ENCODE data around the gene MFGE8.

Gene MFGE8

DNA sequence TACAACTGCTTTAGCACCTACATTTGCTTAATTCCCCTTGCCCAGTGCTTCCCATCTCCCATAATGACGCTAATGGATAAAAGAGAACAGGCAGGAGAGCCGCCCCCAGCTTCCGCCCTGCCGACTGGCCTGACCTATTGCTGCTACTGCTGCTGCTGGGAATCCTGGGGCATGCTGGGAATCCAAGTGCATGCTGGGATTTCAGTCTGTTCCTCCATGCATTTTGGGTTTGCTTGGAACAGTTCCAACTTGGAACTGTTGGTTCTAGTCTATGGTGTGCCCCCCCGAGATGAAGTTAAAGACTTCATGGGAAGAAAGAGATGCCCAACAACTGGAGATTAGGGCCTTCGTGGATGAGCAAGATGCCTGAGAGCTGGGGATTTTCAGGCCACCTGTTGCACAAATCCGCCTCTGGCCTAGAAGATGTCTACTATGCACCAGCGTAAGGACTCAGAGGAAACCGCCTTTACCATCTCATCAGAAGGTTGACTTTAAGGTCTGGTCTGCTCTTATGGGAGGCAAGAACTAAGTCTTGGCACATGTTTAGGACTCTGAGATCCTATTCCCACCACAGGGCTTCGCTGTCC lies 46.8 kb downstream of the MFGE8 start:
- DNase-seq = no peak

DNA sequence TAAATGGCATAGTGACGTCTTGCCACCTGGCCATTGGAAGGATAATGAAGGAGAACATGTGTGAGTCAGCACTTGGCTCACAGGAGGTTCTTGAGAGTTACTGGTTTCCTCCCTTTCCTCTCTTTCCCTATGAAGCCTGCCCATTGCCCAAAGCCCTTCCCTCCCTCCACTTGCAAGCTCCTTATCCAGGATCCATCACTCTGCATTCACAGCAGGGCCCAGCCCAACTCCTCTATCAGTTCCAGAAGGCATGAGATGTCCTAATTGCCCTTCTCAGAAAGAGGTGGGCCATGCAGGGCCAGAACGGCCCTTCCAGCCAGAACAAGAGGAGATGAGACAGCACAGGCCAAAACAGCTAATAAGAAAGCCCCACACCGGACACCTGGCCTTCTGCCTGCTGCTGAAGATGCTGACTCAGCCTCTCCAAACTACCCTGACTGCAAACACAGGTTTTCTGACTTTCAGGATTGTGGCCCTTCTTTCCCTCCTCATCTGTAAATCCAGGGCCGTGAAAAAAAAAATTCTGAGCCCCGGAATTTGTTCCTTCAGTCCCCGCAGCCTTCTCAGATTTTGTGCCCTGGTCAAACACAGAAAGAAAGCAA lies 47.6 kb downstream of the MFGE8 start:
- DNase-seq = no peak

DNA sequence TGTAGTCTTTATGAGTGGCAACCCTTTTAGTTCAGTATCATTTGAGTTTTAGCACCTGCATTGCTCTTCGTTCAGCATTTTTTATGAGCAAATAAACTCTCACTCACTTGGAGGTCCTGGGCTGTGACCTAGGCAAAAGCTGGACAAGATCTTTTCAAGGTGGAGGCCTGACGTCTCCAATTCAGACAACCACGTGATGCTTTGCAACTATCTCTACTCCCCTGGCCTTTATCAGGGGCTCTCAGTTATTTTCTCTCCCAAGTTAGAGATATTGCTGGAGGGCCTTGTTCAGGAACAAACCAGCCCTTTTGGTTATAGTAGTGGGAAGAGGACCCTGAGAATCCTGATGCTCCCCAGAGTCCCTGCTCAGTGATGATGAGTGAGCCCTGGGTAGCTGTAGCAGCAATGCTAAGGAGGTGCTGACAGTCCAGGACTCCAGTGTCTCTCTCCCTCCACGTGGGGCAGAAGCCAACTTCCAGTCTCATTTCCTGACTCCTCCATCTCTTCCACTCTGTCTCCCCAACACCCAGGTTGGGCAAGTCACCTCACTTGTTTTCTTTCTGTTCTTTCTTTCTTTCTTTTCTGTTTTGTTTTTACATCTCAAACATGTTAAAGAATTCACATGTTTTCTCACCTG lies 48.2 kb downstream of the MFGE8 start:
- DNase-seq = no peak

DNA sequence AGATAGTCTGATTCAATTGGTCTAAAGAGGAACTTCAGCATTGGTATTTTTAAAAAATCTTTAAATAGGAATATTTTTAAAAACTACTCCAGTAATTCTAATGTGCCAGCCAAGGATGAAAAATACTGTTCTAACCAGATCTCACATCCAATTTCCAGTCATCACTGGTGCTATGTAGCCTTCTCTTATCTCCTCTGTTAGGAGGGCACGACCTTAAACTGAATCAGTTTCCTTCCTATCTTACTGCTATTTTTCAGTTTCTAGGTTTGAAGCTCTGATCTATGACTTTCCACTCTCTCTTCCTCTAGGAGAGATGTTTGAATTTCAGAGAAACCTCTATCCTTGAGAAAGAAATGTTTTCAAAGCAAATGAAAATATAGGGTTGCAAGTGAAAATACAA lies 49.8 kb downstream of the MFGE8 start:
- no peak for DNase-seq

DNA sequence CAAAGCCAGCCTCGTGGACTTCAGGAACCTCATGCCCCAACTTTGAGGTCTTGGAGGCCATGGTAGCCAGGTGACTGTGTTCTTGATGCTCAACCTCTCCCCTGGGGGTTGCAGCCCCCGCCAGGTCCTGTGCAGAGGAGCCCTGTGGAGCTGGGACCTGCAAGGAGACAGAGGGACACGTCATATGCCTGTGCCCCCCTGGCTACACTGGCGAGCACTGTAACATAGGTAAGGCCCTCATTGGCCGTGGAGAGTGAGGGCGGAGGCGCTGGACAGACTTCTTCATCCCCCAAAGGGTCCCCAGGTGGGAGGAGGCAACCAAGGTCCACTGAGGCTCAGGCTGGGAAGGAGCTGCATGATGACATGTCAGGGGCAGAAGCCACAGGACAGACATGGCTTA lies 53.0 kb downstream of the MFGE8 start:
- DNase-seq = no peak

DNA sequence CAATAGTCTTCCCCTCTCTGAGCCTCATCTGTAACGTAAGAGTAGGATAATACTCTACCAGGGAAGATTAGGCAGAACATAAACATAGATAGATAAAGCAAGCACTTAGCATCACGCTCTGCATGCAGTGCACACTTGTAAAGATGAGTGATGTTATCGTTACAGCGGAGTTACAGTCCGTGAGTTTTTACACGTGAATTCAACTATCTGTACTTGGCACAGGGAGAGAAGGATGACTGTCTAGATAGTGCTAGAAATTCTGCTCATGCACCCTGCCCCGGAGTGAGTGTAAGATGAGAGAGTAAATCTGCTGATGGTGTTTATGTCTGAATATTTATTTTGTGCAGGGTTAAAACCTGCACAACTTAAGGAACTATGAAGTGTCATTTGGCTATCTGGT lies 53.6 kb downstream of the MFGE8 start:
- no peak for DNase-seq

DNA sequence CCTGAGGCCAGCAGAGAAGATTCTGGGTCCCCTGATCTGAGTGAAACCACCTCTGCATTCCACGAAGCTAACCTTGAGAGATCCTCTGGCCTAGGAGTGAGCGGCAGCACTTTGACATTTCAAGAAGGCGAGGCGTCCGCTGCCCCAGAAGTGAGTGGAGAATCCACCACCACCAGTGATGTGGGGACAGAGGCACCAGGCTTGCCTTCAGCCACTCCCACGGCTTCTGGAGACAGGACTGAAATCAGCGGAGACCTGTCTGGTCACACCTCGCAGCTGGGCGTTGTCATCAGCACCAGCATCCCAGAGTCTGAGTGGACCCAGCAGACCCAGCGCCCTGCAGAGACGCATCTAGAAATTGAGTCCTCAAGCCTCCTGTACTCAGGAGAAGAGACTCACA lies 54.2 kb downstream of the MFGE8 start:
- DNase-seq = no peak

DNA sequence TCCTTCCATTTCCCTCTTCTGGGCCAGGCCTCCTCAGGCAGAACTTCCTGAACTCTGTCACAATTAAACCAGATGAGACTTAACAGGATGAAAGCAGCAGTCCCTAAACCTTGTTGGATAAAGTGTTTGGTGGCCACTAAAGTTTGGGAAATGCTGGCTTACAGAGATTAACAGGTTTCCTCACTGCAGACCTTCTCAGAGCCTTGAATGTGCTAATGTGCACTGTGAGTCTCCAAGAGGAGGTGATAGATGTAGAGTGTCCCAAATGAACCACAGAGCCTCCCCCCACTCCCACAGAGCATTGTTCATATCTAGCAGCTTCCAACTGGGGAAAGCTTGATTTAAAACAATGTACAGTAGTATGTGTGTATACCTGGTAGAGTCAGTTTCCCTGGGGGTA lies 60.7 kb downstream of the MFGE8 start:
- no peak for DNase-seq

DNA sequence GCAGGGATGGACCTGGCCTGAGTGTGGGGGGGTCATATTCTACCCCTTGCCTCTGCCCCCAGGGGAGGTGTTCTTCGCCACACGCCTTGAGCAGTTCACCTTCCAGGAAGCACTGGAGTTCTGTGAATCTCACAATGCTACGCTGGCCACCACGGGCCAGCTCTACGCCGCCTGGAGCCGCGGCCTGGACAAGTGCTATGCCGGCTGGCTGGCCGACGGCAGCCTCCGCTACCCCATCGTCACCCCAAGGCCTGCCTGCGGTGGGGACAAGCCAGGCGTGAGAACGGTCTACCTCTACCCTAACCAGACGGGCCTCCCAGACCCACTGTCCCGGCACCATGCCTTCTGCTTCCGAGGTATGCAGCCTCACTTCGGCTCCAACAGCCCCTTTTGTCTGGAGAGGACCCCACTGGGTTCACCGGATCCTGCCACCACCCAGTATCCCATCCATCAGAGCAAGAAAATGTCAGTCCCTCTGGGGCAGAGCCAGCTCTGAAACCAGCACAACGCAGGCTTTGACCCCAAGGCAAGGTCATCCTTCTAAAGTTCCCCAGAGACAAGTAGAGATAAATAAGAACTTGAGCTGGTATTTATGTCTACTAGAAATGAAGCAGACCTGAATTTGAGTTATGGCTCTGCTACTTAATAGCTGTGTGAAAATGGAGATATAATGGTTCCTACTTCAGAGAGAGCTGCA lies 63.7 kb downstream of the MFGE8 start:
- DNase-seq = no peak
